ENCODE data around the gene REPIN1. TPM values are rescaled to one million over a fixed set of nuclear protein-coding genes. Genes with fewer than 3 reads are reported as not detected.

REPIN1 gene
- total and polyA plus RNA-seq, 9 of the 15 experiments (the other 6 are each of a cell fraction or from before 2014, with no cell fraction given): 8.1 to 283 (median 94.3) TPM

DNA sequence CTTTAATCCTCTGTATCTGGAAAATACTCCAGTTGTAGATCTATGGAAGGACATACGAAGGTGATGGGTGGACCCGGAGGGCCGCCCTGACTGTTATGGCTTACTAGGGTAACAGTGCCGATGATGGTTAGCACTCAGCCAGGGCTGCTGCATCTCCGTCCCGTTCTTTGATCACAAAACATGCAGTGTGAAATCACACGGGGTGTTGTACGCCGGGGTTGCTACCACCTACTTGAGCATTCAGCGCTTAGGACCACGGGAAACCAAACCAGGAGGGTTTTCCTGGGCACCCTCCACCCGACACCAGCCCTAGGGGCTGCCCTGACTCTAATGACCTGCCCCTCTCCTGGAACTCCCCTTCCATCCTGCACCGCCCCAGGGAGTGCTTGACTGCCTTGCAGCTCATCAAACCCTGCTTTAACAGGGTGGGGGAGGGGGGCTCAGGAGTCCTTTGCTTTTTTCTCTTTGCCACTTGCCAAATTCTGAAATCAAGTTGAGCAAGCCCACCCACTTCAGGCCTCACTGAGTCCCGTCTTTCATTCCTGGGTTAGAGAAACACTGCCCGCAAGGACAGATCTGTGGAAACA is 30.9 kb downstream of the REPIN1 start:
- intact Hi-C loops (cut with micrococcal nuclease) (loop anchor here (1.0 to 2.0 kb wide), 2 partner anchors 20 to 31 kb away; partner anchors contain the start of genes REPIN1 and ZNF775), in situ Hi-C loops (cut with MboI) (no loop called here)
- no peak overlapping the region for H3K4me3 ChIP-seq
- H3K4me1 ChIP-seq (replicated peaks in 1 of 2; ENCODE audit: control insufficient read depth in 2 of 2, insufficient read depth in 2 of 2, low read length in 2 of 2): peaks cover 47 to 55% of the 10 kb centered on the region in 2 experiments
- peak overlapping the region; percentile 56 for H3K4me2 ChIP-seq (ENCODE audit: insufficient read depth, low read length)
- ATAC-seq (no peak), DNase-seq (ENCODE audit: extremely low read depth in 1 of 4, low spot score in 3 of 4) (no peak), FAIRE-seq (no peak)
- no peaks in the 10 kb centered on the region for H3K27me3 ChIP-seq (ENCODE audit: control insufficient read depth in 2 of 2, insufficient read depth in 2 of 2, low read length in 2 of 2)
- H3K27ac ChIP-seq (ENCODE audit: extremely low read depth, low read depth, low read length): peak overlapping the region; percentile 66
- peak overlapping the region; percentile 21 to 38; a peak in 2 of 4 replicates for H3K9ac ChIP-seq (ENCODE audit: insufficient read depth in 1 of 2, low read depth in 2 of 2, low read length in 2 of 2)
- POLR2A ChIA-PET: interaction anchor here (0.6 to 3.7 kb wide), 8 partner anchors 10 to 1712 kb away, joined by 3 to 20 read pairs (median 3); partner anchors contain the start of gene REPIN1
- CTCF ChIA-PET (ENCODE audit: low intra/inter-chr PET ratio): no interaction called here
- H3K79me2 ChIP-seq (ENCODE audit: control insufficient read depth, insufficient read depth, low read length): peaks cover 8% of the 10 kb centered on the region
- H4K20me1 ChIP-seq (replicated peaks; ENCODE audit: control insufficient read depth, insufficient read depth, low read length): no peaks in the 10 kb centered on the region
- no peaks in the 10 kb centered on the region for H3K9me3 ChIP-seq (replicated peaks; ENCODE audit: control insufficient read depth, insufficient read depth, low read depth, low read length)
- H3K36me3 ChIP-seq (ENCODE audit: control insufficient read depth, insufficient read depth, low read length): peaks cover 35% of the 10 kb centered on the region
- TF ChIP-seq POLR2G (IDR thresholded peaks at IDR 0.05; ENCODE audit: low read depth, low read length): 0 out of 2 replicates have a peak, but pooled peaks have one; percentile 22
- TF ChIP-seq WHSC1 (IDR thresholded peaks at IDR 0.05; ENCODE audit: low read length): peak; percentile 32
- TF ChIP-seq PURB (CRISPR knock-in tag; IDR thresholded peaks at IDR 0.05; ENCODE audit: low read depth): 0 out of 2 replicates have a peak, but pooled peaks have one; percentile 45
- TF ChIP-seq KAT2B (IDR thresholded peaks at IDR 0.05; ENCODE audit: low read depth, low read length): no peak
- TF ChIP-seq, protein P1, sequence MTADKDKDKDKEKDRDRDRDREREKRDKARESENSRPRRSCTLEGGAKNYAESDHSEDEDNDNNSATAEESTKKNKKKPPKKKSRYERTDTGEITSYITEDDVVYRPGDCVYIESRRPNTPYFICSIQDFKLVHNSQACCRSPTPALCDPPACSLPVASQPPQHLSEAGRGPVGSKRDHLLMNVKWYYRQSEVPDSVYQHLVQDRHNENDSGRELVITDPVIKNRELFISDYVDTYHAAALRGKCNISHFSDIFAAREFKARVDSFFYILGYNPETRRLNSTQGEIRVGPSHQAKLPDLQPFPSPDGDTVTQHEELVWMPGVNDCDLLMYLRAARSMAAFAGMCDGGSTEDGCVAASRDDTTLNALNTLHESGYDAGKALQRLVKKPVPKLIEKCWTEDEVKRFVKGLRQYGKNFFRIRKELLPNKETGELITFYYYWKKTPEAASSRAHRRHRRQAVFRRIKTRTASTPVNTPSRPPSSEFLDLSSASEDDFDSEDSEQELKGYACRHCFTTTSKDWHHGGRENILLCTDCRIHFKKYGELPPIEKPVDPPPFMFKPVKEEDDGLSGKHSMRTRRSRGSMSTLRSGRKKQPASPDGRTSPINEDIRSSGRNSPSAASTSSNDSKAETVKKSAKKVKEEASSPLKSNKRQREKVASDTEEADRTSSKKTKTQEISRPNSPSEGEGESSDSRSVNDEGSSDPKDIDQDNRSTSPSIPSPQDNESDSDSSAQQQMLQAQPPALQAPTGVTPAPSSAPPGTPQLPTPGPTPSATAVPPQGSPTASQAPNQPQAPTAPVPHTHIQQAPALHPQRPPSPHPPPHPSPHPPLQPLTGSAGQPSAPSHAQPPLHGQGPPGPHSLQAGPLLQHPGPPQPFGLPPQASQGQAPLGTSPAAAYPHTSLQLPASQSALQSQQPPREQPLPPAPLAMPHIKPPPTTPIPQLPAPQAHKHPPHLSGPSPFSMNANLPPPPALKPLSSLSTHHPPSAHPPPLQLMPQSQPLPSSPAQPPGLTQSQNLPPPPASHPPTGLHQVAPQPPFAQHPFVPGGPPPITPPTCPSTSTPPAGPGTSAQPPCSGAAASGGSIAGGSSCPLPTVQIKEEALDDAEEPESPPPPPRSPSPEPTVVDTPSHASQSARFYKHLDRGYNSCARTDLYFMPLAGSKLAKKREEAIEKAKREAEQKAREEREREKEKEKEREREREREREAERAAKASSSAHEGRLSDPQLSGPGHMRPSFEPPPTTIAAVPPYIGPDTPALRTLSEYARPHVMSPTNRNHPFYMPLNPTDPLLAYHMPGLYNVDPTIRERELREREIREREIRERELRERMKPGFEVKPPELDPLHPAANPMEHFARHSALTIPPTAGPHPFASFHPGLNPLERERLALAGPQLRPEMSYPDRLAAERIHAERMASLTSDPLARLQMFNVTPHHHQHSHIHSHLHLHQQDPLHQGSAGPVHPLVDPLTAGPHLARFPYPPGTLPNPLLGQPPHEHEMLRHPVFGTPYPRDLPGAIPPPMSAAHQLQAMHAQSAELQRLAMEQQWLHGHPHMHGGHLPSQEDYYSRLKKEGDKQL (CRISPR knock-in tag; IDR thresholded peaks at IDR 0.05; ENCODE audit: borderline replicate concordance): peak; percentile 11; the same call in 1 of the 2 replicates
- no peak for TF ChIP-seq BRCA1 (IDR thresholded peaks at IDR 0.05)
- TF ChIP-seq BRCA1 (CRISPR knock-in tag; IDR thresholded peaks at IDR 0.05): 0 out of 2 replicates have a peak, but pooled peaks have one; percentile 21
- peak; percentile 62; the same call in 1 of the 2 replicates for TF ChIP-seq KAT7 (CRISPR knock-in tag; IDR thresholded peaks at IDR 0.05; ENCODE audit: borderline replicate concordance)
- TF ChIP-seq HSF4 (CRISPR knock-in tag; IDR thresholded peaks at IDR 0.05; ENCODE audit: borderline replicate concordance): no peak
- WGBS (ENCODE audit: insufficient coverage, low coverage, missing lambda C conversion rate): 81% methylated on average over 15 of the region's 15 CpGs
- H2AFZ ChIP-seq (ENCODE audit: low read depth, low read length): no peak overlapping the region
- no TSS peak for BruUV-seq (replicated peaks)
- peaks cover 10% of the 10 kb centered on the region for H3K9me1 ChIP-seq (ENCODE audit: control insufficient read depth, insufficient read depth, low read length)

Measured in K562 (cell line).